Psoas muscle (tissue), 8 donors: ENCODE data around the gene ADAMTSL5. TPM values are rescaled to one million over a fixed set of nuclear protein-coding genes. Genes with fewer than 3 reads are reported as not detected.
A peak's percentile ranks its signal among the peaks of the same experiment; 100 is the strongest.

Experiments used
- ATAC-seq, 4 donors: fragments of 200-7000 bp; cut with Tn5 transposase; one replicate each; pipeline ENCODE4 v1.9.1; 2020; ENCODE audit warnings: moderate library complexity in 3 of 4, mild to moderate bottlenecking in 2 of 4
- DNase-seq, 2 donors: peaks; one replicate each; pipeline ENCODE4 v3.0.0-alpha.2; 2020
- H3K27ac ChIP-seq: fragments of 200-600 bp; one replicate; pipeline ENCODE4 v1.8.0; 2022
- H3K27me3 ChIP-seq, 3 donors: fragments of 200-600 bp in 1 of 3; one replicate each; pipeline versions ENCODE4 v1.6.1 to v1.8.0; 2013 to 2022; ENCODE audit warnings: low read length in 2 of 3, mild to moderate bottlenecking in 2 of 3, moderate library complexity in 1 of 3; ENCODE audit not compliant: insufficient read depth in 3 of 3
- H3K36me3 ChIP-seq, 2 donors: fragments of 200-600 bp in 1 of 2; one replicate each; pipeline versions ENCODE4 v1.6.1 to v1.8.0; 2013 to 2022; ENCODE audit warnings: low read depth in 1 of 2, mild to moderate bottlenecking in 1 of 2, moderate library complexity in 1 of 2; ENCODE audit not compliant: insufficient read depth in 1 of 2
- H3K4me1 ChIP-seq: fragments of 200-600 bp; one replicate; pipeline ENCODE4 v1.8.0; 2022
- H3K4me3 ChIP-seq: fragments of 200-600 bp; one replicate; pipeline ENCODE4 v1.8.0; 2022; ENCODE audit warnings: mild to moderate bottlenecking
- H3K9me3 ChIP-seq: fragments of 200-600 bp; one replicate; pipeline ENCODE4 v1.8.0; 2022
- CTCF ChIP-seq: fragments of 200-600 bp; IDR thresholded peaks from one replicate; pipeline ENCODE4 v1.8.0; 2022; ENCODE audit warnings: antibody characterized with exemption
- WGBS, 3 donors: extraction: QIAGEN DNeasy Blood & Tissue Kit; methylation state at CpG; one replicate each; pipeline versions ENCODE4 v1.1.6 to v1.1.7; 2013; 5-methylcytosine and 5-hydroxymethylcytosine counted together
- intact Hi-C, 2 donors: fragments of 100-400 bp; cut with DNase I; formaldehyde crosslinking; loops; one replicate each; pipeline versions ENCODE4 v1.11.0 to v1.14.2; 2022
- polyA plus RNA-seq, 3 donors: library from polyadenylated mRNA; stranded (reverse); fragments of 200-250 nt; gene quantifications; one replicate each; pipeline ENCODE4 v1.2.3, GENCODE V29; 2013
- total RNA-seq, 4 donors: library from RNA; stranded (reverse); fragmentation: NEBNext Ultra II Directional in 2 of 4; extraction: Animal tissue kit (Norgen Biotek cat#: 25700) in 2 of 4; gene quantifications; one replicate each; pipeline versions ENCODE4 v1.2.1 to v1.2.4, GENCODE V29; 2021 to 2023
- donor health status: healthy with polysubstance abuse.
- donor health status: DM: no; HTN: no; CAD: no; lungs with moderate emphysema.
- donor health status: Bipolar disorder and iron deficiency.
- donor health status: healthy.
- donor health status: DM: yes; HTN: yes; CAD: no.
- donor health status: DM: no; HTN: no; CAD: no.
- donor health status: DM: no; HTN: no; CAD: no.
- donor health status: DM: yes; HTN: yes; CAD: no.

Gene ADAMTSL5
- total and polyA plus RNA-seq, 7 donors: 3.9 to 20.1 (median 12.6) TPM

GRCh38 chr19:1523412-1524286 lies 10.8 kb upstream of the ADAMTSL5 start, which contains the start of gene PLK5:
TSS of gene PLK5 (plus strand) at chr19:1524077. CDS start at chr19:1526997, 2,920 bp downstream.
- H3K36me3 ChIP-seq: no peaks in the 10 kb centered on the region
- peak within 1 kb of the TSS; percentile 42 for H3K4me3 ChIP-seq
- H3K27ac ChIP-seq: no peak within 1 kb of the TSS
- TF ChIP-seq CTCF: no peak
- no peak for DNase-seq
- peak in 2 of 4 donors; percentile 47 to 56 for ATAC-seq
- 9 to 16% (median 10%) methylated on average over 38 to 92 of the region's 92 CpGs for WGBS, 3 donors
- peaks cover 0 to 46% (median 14%) of the 10 kb centered on the region in 3 donors for H3K27me3 ChIP-seq
- intact Hi-C loops: loop anchor here in 1 of 2 donors (10.0 kb wide), 1 partner anchor 239 kb away; the partner anchor contains the start of gene EFNA2
- H3K9me3 ChIP-seq: no peaks in the 10 kb centered on the region
- H3K4me1 ChIP-seq: no peaks in the 10 kb centered on the region

GRCh38 chr19:1522838-1523237 lies 10.0 kb upstream of the ADAMTSL5 start:
- 69 to 73% (median 72%) methylated on average over 18 of the region's 18 CpGs for WGBS, 3 donors
- intact Hi-C loops: loop anchor here in 1 of 2 donors (10.0 kb wide), 1 partner anchor 238 kb away; the partner anchor contains the start of gene EFNA2

GRCh38 chr19:1522061-1522460 lies 9.2 kb upstream of the ADAMTSL5 start:
- Histone ChIP-seq H3K27me3 (peaks cover 0 to 38% (median 10%) of the 10 kb centered on the region in 3 donors), H3K27ac (no peak overlapping the region), H3K36me3 (no peaks in the 10 kb centered on the region), H3K9me3 (no peaks in the 10 kb centered on the region), H3K4me1 (no peaks in the 10 kb centered on the region), H3K4me3 (no peak overlapping the region)
- no peak for ATAC-seq
- intact Hi-C loops: loop anchor here in 1 of 2 donors (10.0 kb wide), 1 partner anchor 237 kb away; the partner anchor contains the start of gene EFNA2
- DNase-seq: no peak
- WGBS, 3 donors: 69 to 77% (median 74%) methylated on average over 10 of the region's 10 CpGs
- TF ChIP-seq CTCF: no peak

More at GRCh38 chr19:1522838-1523237, 10.0 kb upstream of the ADAMTSL5 start:
- H3K4me3 ChIP-seq: no peak overlapping the region
- DNase-seq (no peak), ATAC-seq (no peak)
- H3K9me3 ChIP-seq: no peaks in the 10 kb centered on the region
- no peaks in the 10 kb centered on the region for H3K36me3 ChIP-seq
- no peak for TF ChIP-seq CTCF
- H3K4me1 ChIP-seq: no peaks in the 10 kb centered on the region
- H3K27ac ChIP-seq: no peak overlapping the region
- H3K27me3 ChIP-seq: peaks cover 0 to 44% (median 14%) of the 10 kb centered on the region in 3 donors

GRCh38 chr19:1521636-1522035 lies 8.8 kb upstream of the ADAMTSL5 start:
- Histone ChIP-seq H3K9me3 (no peaks in the 10 kb centered on the region), H3K27me3 (peaks cover 0 to 35% (median 10%) of the 10 kb centered on the region in 3 donors), H3K4me1 (no peaks in the 10 kb centered on the region), H3K36me3 (no peaks in the 10 kb centered on the region), H3K27ac (no peak overlapping the region), H3K4me3 (no peak overlapping the region)
- WGBS, 3 donors: 43 to 48% (median 45%) methylated on average over 14 of the region's 14 CpGs
- DNase-seq (no peak), ATAC-seq (no peak)
- intact Hi-C loops: loop anchor here in 1 of 2 donors (10.0 kb wide), 1 partner anchor 237 kb away; the partner anchor contains the start of gene EFNA2
- no peak for TF ChIP-seq CTCF
